ENCODE results near the gene PANK1.

Gene PANK1

DNA sequence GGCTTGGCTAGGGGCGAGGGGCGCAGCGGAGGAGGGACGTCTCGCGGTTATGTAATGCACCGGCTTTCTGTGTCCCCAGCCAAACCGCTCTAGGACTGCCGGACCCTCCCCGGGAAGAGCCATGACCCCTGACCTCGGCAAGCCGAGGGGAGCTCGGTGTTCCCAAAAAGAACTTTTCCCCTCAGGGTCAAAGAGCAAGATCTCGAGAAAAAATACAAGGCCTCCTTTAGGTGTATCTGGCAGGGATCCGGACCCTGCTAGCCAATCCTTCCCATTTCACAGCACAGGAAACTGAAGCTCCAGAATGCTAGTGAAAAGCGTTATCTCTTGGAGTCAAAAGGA lies 109.1 kb downstream of the PANK1 start:
- Histone ChIP-seq H3K9me2 (replicated peaks; ENCODE audit: insufficient read depth, low read length) (no peaks in the 10 kb centered on the region), H3K9ac (ENCODE audit: low read length) (no peak overlapping the region), H3K4me2 (ENCODE audit: low read depth, low read length, poor library complexity, severe bottlenecking) (no peak overlapping the region), H4K20me1 (ENCODE audit: low read depth, low read length) (no peaks in the 10 kb centered on the region), H2AFZ (ENCODE audit: low read depth, low read length, severe bottlenecking) (no peak overlapping the region), H3F3A (ENCODE audit: insufficient read depth) (no peaks in the 10 kb centered on the region), H3K36me3 (ENCODE audit: low read length) (no peaks in the 10 kb centered on the region), H3K27ac (ENCODE audit: low read depth, low read length) (no peak overlapping the region), H3K27me3 (ENCODE audit: low read length) (no peaks in the 10 kb centered on the region), H3K79me2 (ENCODE audit: insufficient read depth, low read length) (no peaks in the 10 kb centered on the region), H3K9me3 (ENCODE audit: insufficient read depth, low read length) (no peaks in the 10 kb centered on the region), H3K4me3 (ENCODE audit: insufficient read depth, low read length, poor library complexity, severe bottlenecking) (no peak overlapping the region)
- TF ChIP-seq EZH2phosphoT487 (conservative IDR thresholded peaks at IDR 0.05; ENCODE audit: low read length) = no peak
- TF ChIP-seq, protein P1, sequence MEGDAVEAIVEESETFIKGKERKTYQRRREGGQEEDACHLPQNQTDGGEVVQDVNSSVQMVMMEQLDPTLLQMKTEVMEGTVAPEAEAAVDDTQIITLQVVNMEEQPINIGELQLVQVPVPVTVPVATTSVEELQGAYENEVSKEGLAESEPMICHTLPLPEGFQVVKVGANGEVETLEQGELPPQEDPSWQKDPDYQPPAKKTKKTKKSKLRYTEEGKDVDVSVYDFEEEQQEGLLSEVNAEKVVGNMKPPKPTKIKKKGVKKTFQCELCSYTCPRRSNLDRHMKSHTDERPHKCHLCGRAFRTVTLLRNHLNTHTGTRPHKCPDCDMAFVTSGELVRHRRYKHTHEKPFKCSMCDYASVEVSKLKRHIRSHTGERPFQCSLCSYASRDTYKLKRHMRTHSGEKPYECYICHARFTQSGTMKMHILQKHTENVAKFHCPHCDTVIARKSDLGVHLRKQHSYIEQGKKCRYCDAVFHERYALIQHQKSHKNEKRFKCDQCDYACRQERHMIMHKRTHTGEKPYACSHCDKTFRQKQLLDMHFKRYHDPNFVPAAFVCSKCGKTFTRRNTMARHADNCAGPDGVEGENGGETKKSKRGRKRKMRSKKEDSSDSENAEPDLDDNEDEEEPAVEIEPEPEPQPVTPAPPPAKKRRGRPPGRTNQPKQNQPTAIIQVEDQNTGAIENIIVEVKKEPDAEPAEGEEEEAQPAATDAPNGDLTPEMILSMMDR (IDR thresholded peaks at IDR 0.05; ENCODE audit: insufficient read depth, low read length, poor library complexity, severe bottlenecking) = no peak

DNA sequence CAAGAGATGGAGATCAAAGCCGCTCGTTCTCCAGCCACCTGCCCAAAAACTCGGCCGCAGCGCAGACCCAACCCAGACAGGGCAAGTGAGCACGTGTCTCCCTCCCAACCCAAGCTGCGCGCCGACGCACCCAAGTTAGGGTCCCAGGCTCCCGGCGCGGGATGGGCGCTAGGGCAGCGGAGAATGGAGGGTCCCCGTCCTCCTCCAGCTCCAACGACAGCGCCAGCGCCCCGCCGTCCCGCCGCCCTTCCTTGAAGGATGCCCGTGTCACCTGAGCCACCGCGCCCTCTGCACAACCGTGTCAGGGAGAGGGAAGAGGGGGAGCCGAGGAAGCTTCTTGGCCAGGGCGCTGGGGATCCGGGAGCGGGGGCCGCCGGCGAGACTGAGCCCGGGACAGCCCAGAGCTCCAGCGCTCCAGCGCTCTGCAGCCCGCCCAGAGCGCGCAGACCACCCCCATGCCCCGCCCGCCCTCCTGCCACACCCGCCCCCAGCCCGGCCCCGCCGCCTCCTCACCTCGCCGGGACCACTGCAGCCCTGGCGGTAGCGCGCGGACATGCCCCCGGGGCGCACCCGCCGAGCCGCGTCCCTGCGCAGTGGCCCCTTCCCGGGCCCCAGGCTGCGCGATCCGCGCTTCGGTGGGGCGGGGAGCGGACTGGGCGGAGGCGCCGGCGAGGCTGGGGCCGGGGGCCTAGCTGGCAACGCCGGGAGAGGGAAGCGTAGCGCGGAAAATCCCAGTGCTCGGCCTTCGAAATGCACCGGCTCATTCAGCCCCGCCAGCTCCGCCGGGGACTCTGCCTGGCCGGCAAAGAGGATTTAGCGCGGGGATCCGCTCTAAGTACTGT lies 109.7 kb downstream of the PANK1 start, which contains the start of gene SLC16A12:
Gene SLC16A12 (minus strand): TSS at position 424 of the 842 bp plus-strand sequence. CDS start 73,016 bp downstream, outside the sequence.
- no peaks in the 10 kb centered on the region for H3K36me3 ChIP-seq (ENCODE audit: low read length)
- H3K27ac ChIP-seq (ENCODE audit: low read depth, low read length) = no peak within 1 kb of the TSS
- H3K9ac ChIP-seq (ENCODE audit: low read length) = no peak within 1 kb of the TSS
- no peak within 1 kb of the TSS for H3K4me3 ChIP-seq (ENCODE audit: insufficient read depth, low read length, poor library complexity, severe bottlenecking)
- no peaks in the 10 kb centered on the region for H3F3A ChIP-seq (ENCODE audit: insufficient read depth)
- no peak within 1 kb of the TSS for H2AFZ ChIP-seq (ENCODE audit: low read depth, low read length, severe bottlenecking)
- H4K20me1 ChIP-seq (ENCODE audit: low read depth, low read length) = no peaks in the 10 kb centered on the region
- no peaks in the 10 kb centered on the region for H3K27me3 ChIP-seq (ENCODE audit: low read length)
- TF ChIP-seq EZH2phosphoT487 (conservative IDR thresholded peaks at IDR 0.05; ENCODE audit: low read length) = no peak
- TF ChIP-seq, protein P1 (IDR thresholded peaks at IDR 0.05; ENCODE audit: insufficient read depth, low read length, poor library complexity, severe bottlenecking) = no peak
- H3K79me2 ChIP-seq (ENCODE audit: insufficient read depth, low read length) = no peaks in the 10 kb centered on the region
- H3K4me2 ChIP-seq (ENCODE audit: low read depth, low read length, poor library complexity, severe bottlenecking) = no peak within 1 kb of the TSS
- no peaks in the 10 kb centered on the region for H3K9me2 ChIP-seq (replicated peaks; ENCODE audit: insufficient read depth, low read length)
- H3K9me3 ChIP-seq (ENCODE audit: insufficient read depth, low read length) = no peaks in the 10 kb centered on the region

DNA sequence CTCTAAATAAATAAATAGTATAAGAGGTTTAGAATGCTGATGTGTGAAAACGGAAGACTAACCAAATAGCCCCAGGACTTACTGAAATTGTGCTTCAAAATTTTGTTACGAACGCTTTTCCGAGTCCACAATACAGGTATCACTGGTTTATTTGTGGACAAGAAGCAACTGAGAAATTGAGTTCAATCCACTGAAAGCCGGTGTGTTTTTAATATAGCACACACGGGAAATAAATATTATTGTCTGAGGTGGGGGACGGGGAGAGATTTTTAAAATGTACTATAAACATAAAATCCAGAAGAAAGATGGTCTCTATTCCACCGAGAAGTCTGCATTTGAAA lies 110.2 kb downstream of the PANK1 start:
- H2AFZ ChIP-seq (ENCODE audit: low read depth, low read length, severe bottlenecking) = no peak overlapping the region
- H3K9ac ChIP-seq (ENCODE audit: low read length) = no peak overlapping the region
- TF ChIP-seq EZH2phosphoT487 (conservative IDR thresholded peaks at IDR 0.05; ENCODE audit: low read length) = no peak
- TF ChIP-seq, protein P1 (IDR thresholded peaks at IDR 0.05; ENCODE audit: insufficient read depth, low read length, poor library complexity, severe bottlenecking) = no peak
- no peaks in the 10 kb centered on the region for H3K9me3 ChIP-seq (ENCODE audit: insufficient read depth, low read length)
- H3K36me3 ChIP-seq (ENCODE audit: low read length) = no peaks in the 10 kb centered on the region
- no peak overlapping the region for H3K4me2 ChIP-seq (ENCODE audit: low read depth, low read length, poor library complexity, severe bottlenecking)
- H3K4me3 ChIP-seq (ENCODE audit: insufficient read depth, low read length, poor library complexity, severe bottlenecking) = no peak overlapping the region
- no peaks in the 10 kb centered on the region for H3F3A ChIP-seq (ENCODE audit: insufficient read depth)
- H3K79me2 ChIP-seq (ENCODE audit: insufficient read depth, low read length) = no peaks in the 10 kb centered on the region
- H3K9me2 ChIP-seq (replicated peaks; ENCODE audit: insufficient read depth, low read length) = no peaks in the 10 kb centered on the region
- H4K20me1 ChIP-seq (ENCODE audit: low read depth, low read length) = no peaks in the 10 kb centered on the region
- H3K27ac ChIP-seq (ENCODE audit: low read depth, low read length) = no peak overlapping the region
- no peaks in the 10 kb centered on the region for H3K27me3 ChIP-seq (ENCODE audit: low read length)

All from SU-DHL-6 (cell line).